Measurements from ENCODE around the gene RBM43.

The RBM43 gene

GRCh38 chr2:151302879-151303278 lies 41.2 kb upstream of the RBM43 start (continued):
- TF ChIP-seq SCRT1 (tag by site-specific recombination; IDR thresholded peaks at IDR 0.05; ENCODE audit: borderline replicate concordance): no peak
- TF ChIP-seq OVOL3 (tag by site-specific recombination; IDR thresholded peaks at IDR 0.05): no peak
- no peak for TF ChIP-seq ZNF121 (tag by site-specific recombination; IDR thresholded peaks at IDR 0.05)
- TF ChIP-seq ELK4 (IDR thresholded peaks at IDR 0.05; ENCODE audit: borderline replicate concordance, low read depth, low read length): no peak
- TF ChIP-seq ZNF175 (tag by site-specific recombination; IDR thresholded peaks at IDR 0.05): no peak
- TF ChIP-seq SP7 (tag by site-specific recombination; IDR thresholded peaks at IDR 0.05): no peak
- no peak for TF ChIP-seq ZNF518A (tag by site-specific recombination; conservative IDR thresholded peaks at IDR 0.05; ENCODE audit: low read depth)
- no peak for TF ChIP-seq MEIS1 (CRISPR knock-in tag; IDR thresholded peaks at IDR 0.05; ENCODE audit: borderline replicate concordance)
- no peak for TF ChIP-seq ZNF223 (tag by site-specific recombination; IDR thresholded peaks at IDR 0.05)
- TF ChIP-seq ZNF350 (tag by site-specific recombination; IDR thresholded peaks at IDR 0.05): no peak
- TF ChIP-seq, protein P1, sequence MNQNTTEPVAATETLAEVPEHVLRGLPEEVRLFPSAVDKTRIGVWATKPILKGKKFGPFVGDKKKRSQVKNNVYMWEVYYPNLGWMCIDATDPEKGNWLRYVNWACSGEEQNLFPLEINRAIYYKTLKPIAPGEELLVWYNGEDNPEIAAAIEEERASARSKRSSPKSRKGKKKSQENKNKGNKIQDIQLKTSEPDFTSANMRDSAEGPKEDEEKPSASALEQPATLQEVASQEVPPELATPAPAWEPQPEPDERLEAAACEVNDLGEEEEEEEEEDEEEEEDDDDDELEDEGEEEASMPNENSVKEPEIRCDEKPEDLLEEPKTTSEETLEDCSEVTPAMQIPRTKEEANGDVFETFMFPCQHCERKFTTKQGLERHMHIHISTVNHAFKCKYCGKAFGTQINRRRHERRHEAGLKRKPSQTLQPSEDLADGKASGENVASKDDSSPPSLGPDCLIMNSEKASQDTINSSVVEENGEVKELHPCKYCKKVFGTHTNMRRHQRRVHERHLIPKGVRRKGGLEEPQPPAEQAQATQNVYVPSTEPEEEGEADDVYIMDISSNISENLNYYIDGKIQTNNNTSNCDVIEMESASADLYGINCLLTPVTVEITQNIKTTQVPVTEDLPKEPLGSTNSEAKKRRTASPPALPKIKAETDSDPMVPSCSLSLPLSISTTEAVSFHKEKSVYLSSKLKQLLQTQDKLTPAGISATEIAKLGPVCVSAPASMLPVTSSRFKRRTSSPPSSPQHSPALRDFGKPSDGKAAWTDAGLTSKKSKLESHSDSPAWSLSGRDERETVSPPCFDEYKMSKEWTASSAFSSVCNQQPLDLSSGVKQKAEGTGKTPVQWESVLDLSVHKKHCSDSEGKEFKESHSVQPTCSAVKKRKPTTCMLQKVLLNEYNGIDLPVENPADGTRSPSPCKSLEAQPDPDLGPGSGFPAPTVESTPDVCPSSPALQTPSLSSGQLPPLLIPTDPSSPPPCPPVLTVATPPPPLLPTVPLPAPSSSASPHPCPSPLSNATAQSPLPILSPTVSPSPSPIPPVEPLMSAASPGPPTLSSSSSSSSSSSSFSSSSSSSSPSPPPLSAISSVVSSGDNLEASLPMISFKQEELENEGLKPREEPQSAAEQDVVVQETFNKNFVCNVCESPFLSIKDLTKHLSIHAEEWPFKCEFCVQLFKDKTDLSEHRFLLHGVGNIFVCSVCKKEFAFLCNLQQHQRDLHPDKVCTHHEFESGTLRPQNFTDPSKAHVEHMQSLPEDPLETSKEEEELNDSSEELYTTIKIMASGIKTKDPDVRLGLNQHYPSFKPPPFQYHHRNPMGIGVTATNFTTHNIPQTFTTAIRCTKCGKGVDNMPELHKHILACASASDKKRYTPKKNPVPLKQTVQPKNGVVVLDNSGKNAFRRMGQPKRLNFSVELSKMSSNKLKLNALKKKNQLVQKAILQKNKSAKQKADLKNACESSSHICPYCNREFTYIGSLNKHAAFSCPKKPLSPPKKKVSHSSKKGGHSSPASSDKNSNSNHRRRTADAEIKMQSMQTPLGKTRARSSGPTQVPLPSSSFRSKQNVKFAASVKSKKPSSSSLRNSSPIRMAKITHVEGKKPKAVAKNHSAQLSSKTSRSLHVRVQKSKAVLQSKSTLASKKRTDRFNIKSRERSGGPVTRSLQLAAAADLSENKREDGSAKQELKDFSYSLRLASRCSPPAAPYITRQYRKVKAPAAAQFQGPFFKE (tag by site-specific recombination; IDR thresholded peaks at IDR 0.05; ENCODE audit: borderline replicate concordance): no peak
- no peak for TF ChIP-seq ZFP41 (tag by site-specific recombination; IDR thresholded peaks at IDR 0.05; ENCODE audit: borderline replicate concordance)
- TF ChIP-seq RBAK (tag by site-specific recombination; IDR thresholded peaks at IDR 0.05): no peak
- no peak for TF ChIP-seq ZNF133 (tag by site-specific recombination; IDR thresholded peaks at IDR 0.05)
- no peak for TF ChIP-seq ZNF416 (tag by site-specific recombination; IDR thresholded peaks at IDR 0.05)
- no peak for TF ChIP-seq ZNF701 (tag by site-specific recombination; IDR thresholded peaks at IDR 0.05)
- TF ChIP-seq GFI1B (tag by site-specific recombination; IDR thresholded peaks at IDR 0.05): peak; percentile 49; the same call in 1 of the 2 replicates
- TF ChIP-seq KLF10 (tag by site-specific recombination; IDR thresholded peaks at IDR 0.05): peak; percentile 56; the same call in 1 of the 2 replicates
- no peak for TF ChIP-seq TRIM28 (IDR thresholded peaks at IDR 0.05; ENCODE audit: borderline replicate concordance, low read length)
- TF ChIP-seq ZNF544 (tag by site-specific recombination; IDR thresholded peaks at IDR 0.05): no peak
- TF ChIP-seq ZNF140 (tag by site-specific recombination; IDR thresholded peaks at IDR 0.05): no peak
- no peak for TF ChIP-seq ZNF623 (tag by site-specific recombination; IDR thresholded peaks at IDR 0.05)
- no peak for TF ChIP-seq ZIC2 (tag by site-specific recombination; IDR thresholded peaks at IDR 0.05)
- no peak for TF ChIP-seq ZNF335 (tag by site-specific recombination; conservative IDR thresholded peaks at IDR 0.05)
- TF ChIP-seq, protein P2, sequence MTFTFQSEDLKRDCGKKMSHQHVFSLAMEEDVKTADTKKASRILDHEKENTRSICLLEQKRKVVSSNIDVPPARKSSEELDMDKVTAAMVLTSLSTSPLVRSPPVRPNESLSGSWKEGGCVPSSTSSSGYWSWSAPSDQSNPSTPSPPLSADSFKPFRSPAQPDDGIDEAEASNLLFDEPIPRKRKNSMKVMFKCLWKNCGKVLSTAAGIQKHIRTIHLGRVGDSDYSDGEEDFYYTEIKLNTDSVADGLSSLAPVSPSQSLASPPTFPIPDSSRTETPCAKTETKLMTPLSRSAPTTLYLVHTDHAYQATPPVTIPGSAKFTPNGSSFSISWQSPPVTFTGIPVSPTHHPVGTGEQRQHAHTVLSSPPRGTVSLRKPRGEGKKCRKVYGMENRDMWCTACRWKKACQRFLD (tag by site-specific recombination; IDR thresholded peaks at IDR 0.05): no peak
- no peak for TF ChIP-seq ZNF837 (tag by site-specific recombination; IDR thresholded peaks at IDR 0.05)
- peak; percentile 49 for TF ChIP-seq KLF9 (tag by site-specific recombination; IDR thresholded peaks at IDR 0.05; ENCODE audit: low read depth)

Measured in HEK293 (cell line).